NCI-H2029 treated with DMSO at 0.1 percent for 48 hours (cell line): ENCODE results near the gene TLCD3B.

ENCODE experiments used
- DNase-seq: peaks from one replicate; lab custom pipeline; 2025; lab: John Stamatoyannopoulos, UW

TLCD3B gene

GRCh38 chr16:29988346-29989075 lies 42.6 kb downstream of the TLCD3B start:
- no peak for DNase-seq

- no peak for DNase-seq
These were observed 43.5 kb downstream of the TLCD3B start for GRCh38 chr16:29987371-29988085.

GRCh38 chr16:29986931-29987330 lies 44.1 kb downstream of the TLCD3B start:
- no peak for DNase-seq

- DNase-seq, result no peak
These were observed 44.8 kb downstream of the TLCD3B start for GRCh38 chr16:29986231-29986630.

- DNase-seq, result no peak
These were observed 45.7 kb downstream of the TLCD3B start for GRCh38 chr16:29985271-29985811.

GRCh38 chr16:29984764-29985147 lies 46.3 kb downstream of the TLCD3B start:
- no peak for DNase-seq

- no peak for DNase-seq
These were observed 46.8 kb downstream of the TLCD3B start for GRCh38 chr16:29984137-29984763.

GRCh38 chr16:29983420-29984136 lies 47.5 kb downstream of the TLCD3B start:
- DNase-seq, result no peak

GRCh38 chr16:29982560-29983419 lies 48.3 kb downstream of the TLCD3B start:
- no peak for DNase-seq

GRCh38 chr16:29978564-29979270 lies 52.4 kb downstream of the TLCD3B start:
- DNase-seq, result no peak

GRCh38 chr16:29978081-29978480 lies 53.0 kb downstream of the TLCD3B start:
- no peak for DNase-seq

- DNase-seq, result no peak
These were observed 53.8 kb downstream of the TLCD3B start for GRCh38 chr16:29977063-29977825.

GRCh38 chr16:29975811-29976511 lies 55.1 kb downstream of the TLCD3B start:
- no peak for DNase-seq

GRCh38 chr16:29975134-29975538 lies 55.9 kb downstream of the TLCD3B start:
- no peak for DNase-seq
